Activated CD4-positive, alpha-beta T cell treated with anti-CD3 and anti-CD28 coated beads, Interleukin-2, amount 50 U/mL, for 16 hours (primary cell): ENCODE measurements around the gene SEZ6L.
"Not testable (repeated sequence)": the region's sequence is repeated elsewhere in the genome, so short reads cannot be mapped to it uniquely, and the experiment has no call there.

Experiments used
- DNase-seq: peaks from one replicate; pipeline ENCODE4 v3.0.0-alpha.2; 2020

Gene SEZ6L

DNA sequence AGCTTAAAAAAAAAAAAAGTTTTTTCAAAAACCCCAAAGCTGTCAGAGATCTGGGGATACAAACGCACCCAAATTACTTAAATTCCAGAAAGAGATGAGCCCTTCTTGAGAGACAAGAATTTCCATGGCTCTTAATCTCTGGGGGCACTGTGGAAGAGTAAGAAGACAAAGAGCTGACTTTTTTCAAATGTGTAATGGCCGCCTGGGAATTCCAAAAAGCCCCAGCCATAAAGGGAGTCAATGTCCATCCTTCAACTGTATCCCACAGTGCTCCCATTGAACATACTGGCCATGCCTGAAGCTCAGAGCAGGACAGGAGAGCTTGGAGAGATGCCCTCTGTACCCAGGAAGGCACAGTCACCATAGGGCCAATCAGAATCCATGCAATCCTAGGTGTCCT, 222.4 kb downstream of the SEZ6L start:
- DNase-seq, result no peak

DNA sequence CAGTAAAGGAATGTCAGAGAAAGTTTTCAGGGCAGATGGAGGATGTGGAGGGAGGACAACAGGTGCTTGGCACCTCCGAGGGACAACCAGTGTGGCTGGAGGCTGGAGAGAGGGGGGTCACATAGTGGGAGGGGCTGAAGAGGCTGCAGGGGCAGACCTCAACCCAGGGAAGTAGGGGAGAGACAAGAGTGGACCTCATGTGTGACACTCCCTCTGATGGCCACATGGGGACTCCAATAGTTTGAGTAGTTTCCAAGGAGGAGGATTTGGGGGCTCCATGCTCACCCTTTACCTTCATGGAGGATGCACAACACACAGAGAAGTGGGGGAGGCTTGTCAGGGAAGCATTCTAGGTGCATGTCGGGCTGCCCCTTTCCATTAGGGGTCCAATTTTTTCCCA, 224.7 kb downstream of the SEZ6L start:
- DNase-seq, result no peak

DNA sequence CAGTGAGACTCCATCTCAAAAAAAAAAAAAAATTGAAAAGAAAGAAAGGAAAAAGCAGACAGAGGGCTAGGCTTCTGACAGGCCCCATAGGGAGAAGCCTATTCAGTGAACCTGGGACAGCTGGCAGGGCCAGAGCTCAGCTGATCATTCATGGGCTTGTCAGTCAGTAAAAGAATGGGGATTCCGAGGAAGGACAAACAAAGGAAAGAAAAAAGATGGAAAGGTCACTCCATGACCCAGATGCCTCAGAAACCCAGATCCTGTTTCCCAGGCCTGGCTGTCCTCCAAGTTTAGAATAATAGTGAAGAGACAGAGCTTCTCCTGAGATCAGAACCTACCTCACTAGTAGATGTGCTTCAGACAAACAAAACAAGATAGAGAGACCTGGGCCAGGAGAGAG, 225.5 kb downstream of the SEZ6L start:
- no peak for DNase-seq

DNA sequence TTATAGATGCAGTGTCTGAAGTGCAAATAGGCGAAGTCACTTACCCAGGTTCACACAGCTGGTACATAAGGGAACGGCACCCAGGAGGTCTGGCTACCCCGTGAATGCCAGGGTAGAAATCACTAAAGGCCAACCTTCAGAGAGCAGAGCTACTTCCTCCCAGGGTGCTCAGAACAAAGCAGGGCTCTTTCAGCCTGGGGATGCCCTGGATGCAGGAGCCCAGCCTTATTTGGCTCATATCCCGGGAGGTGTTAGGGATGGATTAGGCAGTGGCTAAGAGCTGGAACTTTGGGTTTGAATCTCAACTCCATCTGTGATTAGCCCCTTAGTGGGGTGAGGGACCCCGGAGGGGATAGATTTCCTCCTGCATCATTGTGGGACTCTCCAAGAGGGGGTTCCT, 226.7 kb downstream of the SEZ6L start:
- no peak for DNase-seq

DNA sequence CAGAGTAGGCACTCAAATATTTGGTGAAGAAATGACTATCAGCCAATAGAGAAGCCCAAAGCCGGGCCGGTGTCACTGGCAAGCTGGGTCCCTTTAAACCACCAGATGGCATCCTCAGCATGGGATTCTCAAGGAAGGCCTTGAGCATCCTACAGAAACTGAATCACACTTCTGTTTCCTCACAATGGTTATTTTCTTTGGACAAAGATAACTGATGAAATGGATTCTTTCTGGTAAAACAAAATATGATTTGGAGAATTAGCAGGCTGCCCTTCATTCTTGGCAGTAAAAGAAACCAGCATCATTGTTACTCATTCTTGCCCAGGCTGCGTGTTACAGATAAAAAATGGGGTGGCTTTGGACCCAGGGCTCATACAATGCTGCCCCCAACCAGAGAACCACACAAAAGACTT, 229.5 kb downstream of the SEZ6L start:
- peak; percentile 70 for DNase-seq

DNA sequence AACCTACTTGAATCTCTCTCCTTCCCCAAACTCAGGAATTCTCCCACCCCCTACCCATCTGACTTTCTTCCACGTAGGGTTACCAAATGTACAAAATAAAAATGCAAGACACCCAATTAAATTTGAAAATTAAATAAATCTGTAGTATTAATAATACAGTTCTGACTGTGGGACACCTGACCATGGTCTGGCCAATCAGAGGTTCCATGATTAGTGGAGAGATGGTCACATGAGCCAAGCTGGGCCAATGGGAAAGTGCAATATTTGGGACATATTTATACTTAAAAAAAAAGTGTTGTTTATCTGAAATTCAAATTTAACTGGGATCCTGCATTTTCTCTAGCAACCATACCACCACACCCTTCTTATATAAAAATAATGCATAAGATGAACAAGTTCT, 230.0 kb downstream of the SEZ6L start:
- DNase-seq, result no peak

DNA sequence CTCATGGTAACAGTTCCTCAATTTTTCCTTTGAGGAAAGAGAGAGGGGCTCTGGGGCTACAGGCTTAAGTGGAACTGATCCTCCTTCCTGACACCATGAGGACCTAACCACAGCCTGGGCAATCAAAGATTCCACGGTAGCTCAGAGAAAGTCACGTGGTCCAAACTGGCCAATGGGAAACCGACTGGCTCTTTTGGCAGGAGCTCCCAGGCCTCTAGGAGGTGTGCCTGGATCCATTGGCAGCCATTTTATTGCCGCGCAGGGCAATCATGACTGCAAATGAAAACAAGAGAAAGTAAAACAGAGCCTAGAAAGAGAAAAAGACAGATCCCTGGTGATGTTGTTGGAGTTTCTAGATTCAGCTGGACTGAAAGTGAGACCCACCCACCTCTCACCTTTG, 232.5 kb downstream of the SEZ6L start:
- no peak for DNase-seq

DNA sequence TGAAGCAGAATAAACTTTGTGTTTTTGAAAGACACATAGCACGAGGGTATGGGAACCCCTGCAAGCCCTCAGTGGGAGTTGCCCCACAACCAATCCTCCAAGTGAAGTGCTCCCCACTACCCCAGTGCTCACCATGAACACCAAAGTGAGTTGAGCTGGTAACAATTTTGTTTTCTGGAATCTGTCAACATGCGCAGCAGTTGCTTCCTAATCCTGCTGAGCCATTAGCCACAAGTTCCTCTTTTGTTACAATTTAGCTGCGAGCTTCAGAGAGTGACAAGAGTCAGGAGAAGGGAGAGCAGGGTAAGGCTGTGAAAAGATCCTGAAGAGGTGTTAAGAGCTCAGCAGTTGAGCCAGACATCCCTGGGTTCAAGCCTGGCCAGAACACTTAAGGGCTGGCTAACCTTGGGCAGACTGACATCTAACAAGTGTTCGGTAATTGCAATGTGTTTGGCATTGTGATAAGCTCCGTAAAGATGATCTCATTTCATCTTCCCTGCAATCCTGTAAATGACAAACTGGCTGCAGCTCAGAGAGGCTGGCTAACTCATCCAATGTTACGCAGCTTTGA, 235.7 kb downstream of the SEZ6L start:
- no peak for DNase-seq

DNA sequence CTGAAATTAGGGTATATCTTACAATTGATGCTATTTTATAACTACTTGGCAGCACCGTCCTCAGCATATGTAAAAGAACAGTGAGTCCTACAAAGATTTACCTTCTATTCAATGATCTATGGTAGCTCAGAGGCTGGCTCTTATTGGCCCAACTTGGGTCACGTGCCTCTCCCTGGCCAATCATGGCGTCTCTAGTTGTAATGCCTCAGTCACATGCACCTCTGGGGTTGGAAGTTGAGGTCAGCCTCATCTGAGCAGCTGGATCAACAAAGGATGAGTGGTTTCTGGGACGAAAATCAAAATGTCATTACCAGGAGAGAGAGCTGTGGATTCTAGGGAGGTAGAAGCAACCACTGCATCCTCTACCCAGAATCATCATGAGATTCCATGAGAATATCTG, 236.9 kb downstream of the SEZ6L start:
- no peak for DNase-seq

DNA sequence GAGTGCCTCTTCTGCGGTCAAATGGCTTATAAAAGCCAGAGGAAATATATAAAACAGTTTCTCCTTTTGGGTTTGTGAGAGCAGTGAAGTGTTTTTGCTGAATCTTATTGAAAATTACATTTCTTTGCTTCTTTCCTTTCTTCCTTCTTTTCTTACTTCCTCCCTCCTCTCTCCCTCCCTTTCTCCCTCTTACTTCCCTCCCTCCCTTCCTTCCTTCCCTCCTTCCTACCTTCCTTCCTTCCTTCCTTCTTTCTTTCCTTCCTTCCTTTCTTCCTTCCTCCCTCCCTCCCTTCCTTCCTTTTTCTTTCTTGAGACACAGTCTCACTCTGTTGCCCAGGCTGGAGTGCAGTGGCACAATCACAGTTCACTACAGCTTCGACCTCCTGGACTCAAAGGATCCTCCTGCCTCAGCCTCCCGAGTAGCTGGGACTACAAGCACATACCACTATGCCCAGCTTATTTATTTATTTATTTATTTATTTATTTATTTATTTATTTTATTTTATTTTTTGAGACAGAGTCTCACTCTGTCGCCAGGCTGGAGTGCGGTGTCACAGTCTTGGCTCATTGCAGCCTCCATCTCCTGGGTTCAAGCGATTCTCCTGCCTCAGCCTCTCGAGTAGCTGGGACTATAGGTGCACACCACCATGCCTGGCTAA, 239.4 kb downstream of the SEZ6L start:
- not testable (repeated sequence) for DNase-seq

DNA sequence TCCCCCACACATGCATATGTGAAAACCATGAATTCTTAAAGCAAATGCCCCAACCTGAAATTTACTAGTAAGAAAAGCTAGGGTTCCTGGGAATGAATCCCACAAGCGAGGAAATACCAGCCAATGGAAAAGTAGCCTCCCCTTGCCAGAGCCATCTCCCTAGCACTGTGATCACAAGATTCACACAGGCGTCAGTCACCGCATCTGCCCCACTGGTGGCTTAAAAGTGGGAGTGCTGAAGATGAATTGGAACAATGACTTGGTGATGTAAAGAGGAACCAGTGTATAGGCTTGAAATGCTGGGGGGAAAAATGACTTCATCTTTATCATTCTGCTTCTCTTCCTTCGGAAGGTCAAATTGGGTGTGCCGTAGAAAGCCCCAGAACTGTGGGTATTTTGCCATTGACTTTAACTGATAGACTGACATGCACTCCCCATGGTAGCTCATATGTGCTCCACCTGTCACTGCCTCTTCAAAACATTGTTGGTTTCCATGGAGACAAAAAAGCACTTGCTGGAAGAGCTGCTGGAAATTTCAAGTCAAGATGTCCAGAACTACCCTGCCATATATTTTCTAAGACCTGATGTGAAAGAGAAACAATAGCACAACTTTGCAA, 240.6 kb downstream of the SEZ6L start:
- DNase-seq, result no peak

DNA sequence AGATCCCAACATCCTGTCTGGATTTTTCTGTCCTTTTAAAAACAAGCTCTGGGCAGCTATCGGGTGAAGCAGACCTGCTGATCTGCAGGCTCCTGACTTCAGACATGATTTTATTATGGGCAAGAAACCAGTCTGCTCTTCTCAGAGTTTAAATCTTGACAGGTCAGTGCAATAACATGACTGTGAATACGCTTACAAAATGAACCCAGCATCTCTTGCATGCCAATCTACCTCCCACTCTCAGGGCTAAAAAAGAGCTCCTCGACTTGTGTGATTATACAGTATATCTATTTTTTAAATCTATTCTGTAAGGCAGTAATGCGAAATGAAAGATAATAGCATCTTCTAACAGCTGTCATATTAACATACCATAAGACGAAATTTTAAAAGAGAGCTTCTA, 241.1 kb downstream of the SEZ6L start:
- no peak for DNase-seq

DNA sequence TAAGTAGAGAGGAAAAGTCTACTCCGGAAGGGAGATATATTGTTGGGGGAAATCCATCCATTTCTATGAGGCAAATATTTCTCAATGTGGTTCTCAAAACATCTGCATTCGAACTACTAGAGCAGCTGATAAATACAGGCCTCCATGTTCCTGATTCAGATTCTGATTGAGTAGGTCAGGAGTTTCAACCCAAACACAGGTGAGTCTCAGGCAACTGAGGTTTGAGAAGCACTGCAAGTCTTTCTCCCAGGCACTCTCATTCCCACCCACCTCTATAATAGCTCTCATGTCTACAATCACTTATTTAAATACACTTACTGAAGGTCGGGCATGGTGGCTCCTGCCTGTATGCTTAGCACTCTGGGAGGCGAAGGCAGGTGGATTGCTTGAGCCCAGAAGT, 245.1 kb downstream of the SEZ6L start:
- no peak for DNase-seq

DNA sequence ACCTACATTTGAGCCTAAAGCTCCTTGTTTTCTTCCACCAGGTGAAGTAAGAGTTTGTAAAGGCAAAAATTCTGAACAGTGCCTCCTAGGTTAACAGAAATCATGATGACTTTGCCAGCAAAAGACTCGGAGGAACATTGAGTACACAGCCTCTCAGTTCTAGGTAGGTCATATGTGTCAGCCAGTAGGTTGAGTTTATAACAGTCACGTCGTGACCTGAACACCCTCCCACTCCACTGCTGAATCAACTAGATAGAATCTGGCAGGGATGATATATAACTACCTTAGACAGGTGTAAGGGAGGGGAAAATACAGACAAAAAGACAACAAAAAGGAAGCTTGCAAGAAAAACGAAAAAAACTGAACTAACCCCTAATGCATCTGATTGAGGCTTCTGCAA, 247.0 kb downstream of the SEZ6L start:
- no peak for DNase-seq

DNA sequence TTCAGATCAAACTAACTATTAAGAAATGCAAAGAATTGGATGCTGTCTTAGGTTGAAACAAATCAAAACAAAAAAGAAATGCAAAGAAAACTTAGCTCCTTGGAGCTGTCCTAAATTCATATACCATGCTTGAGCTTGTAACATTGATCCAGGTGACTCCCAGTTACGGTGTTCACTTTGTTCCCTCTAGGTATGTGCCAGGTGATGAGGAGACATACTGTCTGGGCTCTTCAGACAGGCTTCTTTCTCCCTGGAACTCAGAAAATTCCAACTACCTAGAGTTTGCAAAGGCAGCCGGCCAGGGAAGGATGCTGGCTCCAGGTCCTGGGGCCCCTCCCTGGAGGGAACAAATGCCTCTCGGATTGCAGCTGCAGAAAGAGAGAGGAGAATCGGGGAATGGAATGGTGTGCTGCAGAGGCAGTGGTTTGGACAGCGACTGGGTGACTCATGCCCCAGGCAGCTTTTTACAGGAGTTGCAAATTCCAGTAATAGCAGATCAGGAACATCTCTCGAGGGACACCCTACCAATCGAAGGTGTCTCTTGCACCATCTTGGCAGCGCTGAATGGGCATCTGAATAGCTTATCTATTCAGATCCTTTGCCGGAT, 247.5 kb downstream of the SEZ6L start:
- no peak for DNase-seq

DNA sequence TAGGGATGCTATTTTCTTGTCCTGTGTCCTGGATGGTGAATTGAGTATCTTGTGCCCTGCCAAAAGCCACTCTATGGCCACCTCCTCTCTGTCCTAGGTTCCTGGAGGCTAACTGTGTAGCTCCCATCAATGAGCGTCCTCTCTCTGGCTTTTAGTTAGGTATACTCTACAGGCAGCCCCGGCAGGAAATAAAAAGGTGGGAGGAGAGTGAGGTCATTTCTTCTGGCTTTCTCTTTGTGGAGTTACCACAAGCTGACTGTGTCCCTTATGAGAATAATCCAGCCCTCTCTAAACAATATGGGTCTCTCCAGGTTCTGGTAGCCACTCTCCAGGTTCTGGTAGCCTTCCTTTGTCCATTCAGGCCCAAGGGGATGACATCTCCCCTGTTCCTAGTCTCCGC, 248.1 kb downstream of the SEZ6L start:
- DNase-seq, result no peak

DNA sequence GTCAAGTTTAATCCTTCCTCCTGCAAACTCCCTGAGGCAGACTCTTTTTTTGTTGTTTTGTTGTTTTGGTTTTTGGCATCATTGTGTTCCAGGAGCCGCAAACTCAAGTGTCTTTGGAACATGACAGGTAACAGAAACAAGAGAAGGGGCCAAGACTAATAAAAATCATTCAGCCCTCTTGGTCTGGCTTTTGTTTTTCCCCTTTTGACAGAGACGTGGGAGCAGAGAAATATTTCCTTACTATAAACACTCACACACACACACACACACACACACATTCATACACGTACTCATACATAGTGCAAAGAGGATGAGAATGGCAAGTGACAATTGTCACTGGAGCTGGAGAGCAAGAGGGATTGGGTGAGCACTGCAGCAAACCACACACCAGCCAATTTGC, 249.4 kb downstream of the SEZ6L start:
- DNase-seq, result no peak

DNA sequence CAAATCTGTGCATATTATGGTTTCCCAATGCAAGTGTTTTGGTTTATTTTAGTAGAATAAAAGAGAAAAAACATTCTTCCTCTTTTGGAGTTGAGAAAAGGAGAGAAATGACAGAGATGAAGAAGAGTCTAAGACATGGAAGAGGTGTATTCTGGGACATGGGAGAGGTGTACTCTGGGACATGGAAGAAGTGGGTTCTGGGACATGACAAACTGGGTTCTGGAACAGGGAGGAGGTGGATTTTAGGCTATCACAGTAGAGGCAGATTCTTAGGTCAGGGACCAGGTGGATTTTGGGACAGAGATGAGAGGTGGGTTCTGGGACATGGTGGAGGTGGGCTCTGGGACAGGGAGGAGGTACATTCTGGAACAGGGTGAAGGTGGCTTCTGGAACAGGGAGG, 257.7 kb downstream of the SEZ6L start:
- no peak for DNase-seq

DNA sequence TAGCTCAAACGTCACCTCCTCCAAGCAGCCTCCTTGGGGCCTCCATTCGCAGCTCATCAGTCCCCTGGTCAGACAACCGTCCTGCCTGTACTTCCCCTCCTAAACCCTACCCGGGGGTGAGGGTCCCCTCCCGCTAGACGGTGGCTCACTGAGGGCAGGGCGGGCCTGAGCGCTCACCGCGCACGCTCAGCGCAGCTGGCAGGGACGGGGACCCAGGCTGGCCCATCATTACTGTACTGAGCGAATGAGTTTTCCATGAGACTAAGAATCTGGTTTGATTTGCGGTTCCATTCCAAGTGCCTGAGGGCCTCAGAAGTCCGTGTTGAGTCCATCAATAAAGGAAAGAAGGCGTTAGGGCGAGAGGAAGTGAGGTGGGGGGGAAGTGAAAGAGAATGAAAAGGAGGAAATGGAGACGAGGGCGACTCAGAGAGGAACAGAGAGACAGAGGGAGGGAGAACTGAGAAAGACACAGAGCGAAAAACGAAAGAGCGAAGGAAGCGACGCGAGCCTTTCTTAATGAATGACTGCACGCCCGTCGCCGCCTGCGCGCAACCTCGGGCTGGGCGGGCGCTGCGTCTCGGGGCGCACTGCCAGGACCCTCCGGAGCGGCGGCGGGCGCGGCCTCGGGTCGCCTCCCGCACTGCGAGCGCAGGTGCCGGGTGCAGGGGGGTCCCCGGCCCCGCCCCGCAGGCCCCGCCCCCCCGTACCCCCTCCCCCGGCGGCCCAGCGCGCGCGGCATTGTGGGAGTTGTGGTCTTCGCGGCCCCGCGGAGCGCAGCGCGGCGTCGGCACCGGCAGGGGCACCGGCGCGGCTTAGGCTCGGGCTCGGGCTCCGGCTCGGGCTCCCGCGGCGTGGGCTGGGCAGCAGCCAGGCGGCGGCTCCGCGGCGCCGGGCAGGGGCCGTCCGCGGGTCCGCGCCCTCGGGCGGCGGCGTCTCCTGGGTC, 259.5 kb downstream of the SEZ6L start, which contains the start of gene ASPHD2:
TSS of gene ASPHD2 (plus strand) at position 746 of the 943 bp plus-strand sequence. CDS start 4,356 bp downstream, outside the sequence.
- DNase-seq, result peak; percentile 85

DNA sequence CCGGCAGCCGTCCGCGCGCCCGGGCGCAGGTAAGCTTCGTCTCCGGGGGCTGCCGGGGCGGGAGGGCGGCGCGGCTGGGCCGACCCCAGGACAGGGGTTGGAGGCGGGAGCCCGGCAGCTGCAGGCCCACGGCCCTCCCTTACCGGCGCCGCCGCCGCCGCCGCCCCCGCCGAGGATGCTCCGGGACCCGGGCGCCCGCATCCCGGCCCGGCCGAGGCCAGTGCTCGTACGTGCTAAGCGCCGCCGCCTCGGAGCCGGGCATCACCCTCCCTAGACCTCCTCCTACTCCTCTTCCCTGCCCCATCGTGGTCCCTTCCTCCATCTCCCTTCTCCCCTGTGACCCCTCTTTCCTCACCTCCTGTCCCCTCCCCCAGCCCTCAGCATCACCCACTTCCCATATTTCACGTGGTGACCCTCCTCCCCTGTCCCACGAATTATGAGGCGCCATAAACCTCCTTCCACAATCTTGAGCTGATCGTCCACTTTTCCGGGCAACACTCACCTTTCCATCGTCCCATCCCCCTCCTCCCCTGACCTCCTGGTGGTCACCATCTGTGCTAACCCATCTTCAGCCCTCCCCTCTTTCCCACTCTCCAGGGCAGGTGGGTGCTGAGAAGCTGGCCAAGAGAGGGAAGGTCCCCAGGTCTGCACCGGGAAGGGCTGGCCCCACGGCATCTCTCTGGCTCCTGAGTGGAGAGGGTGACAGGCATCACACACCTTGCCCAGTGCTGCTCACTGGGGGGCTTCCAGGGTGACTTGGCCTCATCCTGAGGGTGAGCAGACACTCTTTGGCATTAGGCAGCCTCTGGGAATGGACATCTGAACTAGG, 260.4 kb downstream of the SEZ6L start:
- peak; percentile 22 for DNase-seq

DNA sequence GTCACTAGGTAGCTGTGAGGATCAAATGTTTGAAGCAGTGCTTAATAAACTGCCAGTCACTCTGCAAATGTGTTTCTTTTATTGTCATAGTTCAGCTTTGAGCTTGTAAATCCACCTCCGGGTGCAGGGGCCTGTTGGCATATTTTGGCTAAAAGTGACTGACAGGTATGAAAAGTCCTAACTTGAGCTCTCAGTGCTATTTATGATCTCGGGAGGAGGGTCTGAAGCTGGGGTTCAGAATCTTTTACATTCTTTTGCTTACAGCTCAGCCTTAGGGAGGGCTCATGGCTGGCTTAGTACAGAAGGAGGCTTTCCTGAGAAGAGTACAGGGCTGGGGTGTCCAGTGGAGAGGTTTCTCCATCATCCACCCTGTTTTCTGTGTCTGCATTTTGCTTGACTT, 261.3 kb downstream of the SEZ6L start:
- peak; percentile 20 for DNase-seq
